Mammary epithelial cell (primary cell): ENCODE data around the gene COL26A1.

Source experiments
- EZH2 ChIP-seq: IDR thresholded peaks from 2 replicates; pipeline ENCODE4 v1.6.1; 2012; ENCODE audit warnings: low read length, inconsistent platforms, borderline replicate concordance
- TF ChIP-seq, protein P1 (sequence below), 2 donors: IDR thresholded peaks in 1 of 2; conservative IDR thresholded peaks in 1 of 2; 2 replicates each; pipeline ENCODE4 v1.5.1; 2011 to 2012; ENCODE audit warnings: inconsistent platforms in 2 of 2, low read length in 2 of 2, mild to moderate bottlenecking in 2 of 2, control low read depth in 1 of 2, low read depth in 1 of 2; ENCODE audit not compliant: insufficient read depth in 1 of 2; ENCODE audit errors: extremely low read depth in 1 of 2

DNA sequence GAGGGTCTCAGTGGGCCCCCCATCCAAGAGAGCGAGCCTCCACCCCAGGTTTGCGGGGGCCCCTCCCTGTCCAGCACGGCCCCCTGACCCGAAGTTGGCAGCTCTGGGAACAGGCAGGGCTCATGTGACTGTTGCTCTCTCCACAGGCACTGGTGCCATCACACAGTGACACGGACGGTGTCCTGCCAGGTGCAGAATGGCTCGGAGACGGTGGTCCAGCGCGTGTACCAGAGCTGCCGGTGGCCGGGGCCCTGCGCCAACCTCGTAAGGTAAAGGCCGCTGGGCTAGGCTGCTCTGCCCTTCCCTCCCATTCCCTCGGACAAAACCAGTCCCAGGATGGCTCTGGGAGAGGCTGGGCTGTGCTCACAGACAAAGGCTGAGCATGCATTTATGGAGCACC, 57.2 kb downstream of the COL26A1 start:
- TF ChIP-seq, protein P1, sequence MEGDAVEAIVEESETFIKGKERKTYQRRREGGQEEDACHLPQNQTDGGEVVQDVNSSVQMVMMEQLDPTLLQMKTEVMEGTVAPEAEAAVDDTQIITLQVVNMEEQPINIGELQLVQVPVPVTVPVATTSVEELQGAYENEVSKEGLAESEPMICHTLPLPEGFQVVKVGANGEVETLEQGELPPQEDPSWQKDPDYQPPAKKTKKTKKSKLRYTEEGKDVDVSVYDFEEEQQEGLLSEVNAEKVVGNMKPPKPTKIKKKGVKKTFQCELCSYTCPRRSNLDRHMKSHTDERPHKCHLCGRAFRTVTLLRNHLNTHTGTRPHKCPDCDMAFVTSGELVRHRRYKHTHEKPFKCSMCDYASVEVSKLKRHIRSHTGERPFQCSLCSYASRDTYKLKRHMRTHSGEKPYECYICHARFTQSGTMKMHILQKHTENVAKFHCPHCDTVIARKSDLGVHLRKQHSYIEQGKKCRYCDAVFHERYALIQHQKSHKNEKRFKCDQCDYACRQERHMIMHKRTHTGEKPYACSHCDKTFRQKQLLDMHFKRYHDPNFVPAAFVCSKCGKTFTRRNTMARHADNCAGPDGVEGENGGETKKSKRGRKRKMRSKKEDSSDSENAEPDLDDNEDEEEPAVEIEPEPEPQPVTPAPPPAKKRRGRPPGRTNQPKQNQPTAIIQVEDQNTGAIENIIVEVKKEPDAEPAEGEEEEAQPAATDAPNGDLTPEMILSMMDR (conservative IDR thresholded peaks at IDR 0.05 in 1 of 2, IDR thresholded peaks at IDR 0.05 in 1 of 2; ENCODE audit: extremely low read depth in 1 of 2, insufficient read depth in 1 of 2, low read depth in 1 of 2, low read length in 2 of 2) = no peak
- no peak for TF ChIP-seq EZH2
